Measurements from ENCODE around the gene SLC35D2.

The SLC35D2 gene

DNA sequence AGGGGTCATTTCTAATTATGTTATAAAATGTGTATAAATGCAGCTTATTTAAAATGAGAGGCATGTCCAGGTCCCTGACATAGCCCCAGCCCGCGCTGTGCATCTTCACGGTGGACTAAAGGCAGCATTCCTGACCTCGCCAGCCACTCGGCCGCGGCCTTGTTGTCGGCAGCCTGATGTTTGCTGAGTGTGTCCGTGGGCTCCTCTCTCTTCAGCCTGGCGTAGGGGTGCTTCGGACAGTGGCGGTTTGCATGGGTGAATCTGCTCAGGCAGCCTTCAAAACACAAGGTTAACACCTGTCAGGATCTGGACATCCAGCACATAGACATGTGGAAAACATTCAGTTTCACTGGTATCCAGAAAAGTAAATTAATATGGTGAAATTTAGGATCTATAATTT is 8.8 kb upstream of the SLC35D2 start:
- no peak for TF ChIP-seq TAF1 (IDR thresholded peaks at IDR 0.05; ENCODE audit: borderline replicate concordance, insufficient read depth, low read length)
- no peak for TF ChIP-seq POLR2AphosphoS5 (IDR thresholded peaks at IDR 0.05; ENCODE audit: low read depth, low read length)
- TF ChIP-seq REST (IDR thresholded peaks at IDR 0.05; ENCODE audit: insufficient read depth in 1 of 2, low read depth in 2 of 2, low read length in 2 of 2) = no peak
- no peak for TF ChIP-seq FOXP2 (optimal IDR thresholded peaks at IDR 0.05; ENCODE audit: borderline replicate concordance, extremely low read depth, extremely low read length, insufficient read depth)
- no peak for TF ChIP-seq SIN3A (IDR thresholded peaks at IDR 0.05; ENCODE audit: borderline replicate concordance, insufficient read depth, low read length)

DNA sequence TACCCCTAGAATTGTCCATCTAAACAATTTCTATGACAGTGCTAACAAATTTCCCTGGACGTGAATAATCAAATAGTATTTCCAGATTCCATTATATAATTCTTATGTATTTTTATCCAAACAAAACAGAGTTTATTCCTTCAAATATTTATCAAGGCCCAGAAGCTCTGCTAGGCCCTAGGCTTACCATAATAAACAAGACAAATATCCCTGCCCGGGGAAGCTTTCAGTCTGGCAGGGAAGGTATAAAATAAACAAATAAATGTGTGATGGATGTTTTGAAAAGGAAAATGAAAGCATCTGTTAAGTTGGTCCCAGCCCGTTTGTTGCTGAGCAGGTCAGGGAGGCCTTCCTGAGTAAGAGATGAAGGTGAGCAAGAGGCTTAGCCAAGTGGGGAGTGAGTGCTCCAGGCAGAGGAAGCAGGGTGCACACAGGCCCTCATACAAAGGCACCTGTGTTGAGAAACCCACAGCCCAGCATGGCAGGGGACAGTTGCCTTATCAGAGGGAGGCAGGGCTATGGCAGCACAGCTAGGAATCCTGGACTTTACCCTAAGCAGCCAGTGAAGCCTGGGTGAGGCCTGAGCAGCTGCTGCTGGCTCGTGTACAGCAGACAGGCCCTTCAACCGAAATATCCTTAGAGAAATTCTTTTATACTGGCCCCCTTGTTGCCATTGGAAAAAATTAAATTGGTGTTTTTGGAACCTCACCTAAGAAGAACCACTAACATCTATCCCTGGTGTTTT is 7.7 kb upstream of the SLC35D2 start:
- no peak for TF ChIP-seq SIN3A (IDR thresholded peaks at IDR 0.05; ENCODE audit: borderline replicate concordance, insufficient read depth, low read length)
- no peak for TF ChIP-seq TAF1 (IDR thresholded peaks at IDR 0.05; ENCODE audit: borderline replicate concordance, insufficient read depth, low read length)
- TF ChIP-seq FOXP2 (optimal IDR thresholded peaks at IDR 0.05; ENCODE audit: borderline replicate concordance, extremely low read depth, extremely low read length, insufficient read depth) = no peak
- no peak for TF ChIP-seq REST (IDR thresholded peaks at IDR 0.05; ENCODE audit: insufficient read depth in 1 of 2, low read depth in 2 of 2, low read length in 2 of 2)
- TF ChIP-seq POLR2AphosphoS5 (IDR thresholded peaks at IDR 0.05; ENCODE audit: low read depth, low read length) = no peak

DNA sequence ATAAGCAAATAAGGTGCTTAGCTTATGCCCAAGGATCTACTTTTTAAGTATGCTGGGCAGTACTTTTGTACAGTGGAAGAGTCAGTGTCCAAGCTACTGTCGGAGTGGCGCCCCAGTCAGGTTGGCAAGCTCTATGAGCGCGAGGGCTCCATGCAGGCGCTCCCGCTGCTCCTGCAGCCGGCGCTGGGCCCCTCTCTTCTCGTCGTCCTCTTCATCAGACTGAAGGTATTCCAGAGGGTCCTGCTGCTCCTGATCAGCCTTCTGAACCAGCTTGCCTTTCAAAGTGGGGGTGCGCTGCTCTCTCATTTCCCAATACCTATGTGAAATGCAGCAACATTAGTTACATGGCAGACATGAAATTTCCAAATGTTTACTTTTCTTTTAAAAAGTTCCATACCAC is 4.6 kb upstream of the SLC35D2 start:
- TF ChIP-seq SIN3A (IDR thresholded peaks at IDR 0.05; ENCODE audit: borderline replicate concordance, insufficient read depth, low read length) (no peak), TAF1 (IDR thresholded peaks at IDR 0.05; ENCODE audit: borderline replicate concordance, insufficient read depth, low read length) (no peak), FOXP2 (optimal IDR thresholded peaks at IDR 0.05; ENCODE audit: borderline replicate concordance, extremely low read depth, extremely low read length, insufficient read depth) (no peak), POLR2AphosphoS5 (IDR thresholded peaks at IDR 0.05; ENCODE audit: low read depth, low read length) (no peak), REST (IDR thresholded peaks at IDR 0.05; ENCODE audit: insufficient read depth in 1 of 2, low read depth in 2 of 2, low read length in 2 of 2) (no peak)

DNA sequence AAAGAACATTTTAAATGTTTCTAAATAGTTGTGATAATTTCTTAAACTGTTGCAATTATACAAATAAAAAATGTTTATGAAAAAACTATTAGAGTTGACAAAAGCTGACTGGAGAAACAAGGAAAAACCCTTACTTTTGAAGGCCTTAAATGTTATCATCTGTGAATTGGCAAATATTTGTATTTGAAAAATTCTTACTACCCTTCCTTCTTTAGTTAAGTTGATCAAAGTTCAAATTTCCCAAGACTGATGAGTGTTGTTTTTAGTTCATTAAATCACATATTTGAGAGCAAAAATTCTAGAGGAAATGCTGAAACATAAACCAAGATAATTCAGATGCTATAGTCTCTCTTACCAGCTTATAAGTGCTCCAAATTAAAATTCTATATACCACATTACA is 2.6 kb upstream of the SLC35D2 start:
- TF ChIP-seq TAF1 (IDR thresholded peaks at IDR 0.05; ENCODE audit: borderline replicate concordance, insufficient read depth, low read length) = no peak
- no peak for TF ChIP-seq SIN3A (IDR thresholded peaks at IDR 0.05; ENCODE audit: borderline replicate concordance, insufficient read depth, low read length)
- no peak for TF ChIP-seq REST (IDR thresholded peaks at IDR 0.05; ENCODE audit: insufficient read depth in 1 of 2, low read depth in 2 of 2, low read length in 2 of 2)
- no peak for TF ChIP-seq FOXP2 (optimal IDR thresholded peaks at IDR 0.05; ENCODE audit: borderline replicate concordance, extremely low read depth, extremely low read length, insufficient read depth)
- no peak for TF ChIP-seq POLR2AphosphoS5 (IDR thresholded peaks at IDR 0.05; ENCODE audit: low read depth, low read length)

Measured in PFSK-1 (cell line).